ENCODE data around the gene THBD.

Gene THBD

DNA sequence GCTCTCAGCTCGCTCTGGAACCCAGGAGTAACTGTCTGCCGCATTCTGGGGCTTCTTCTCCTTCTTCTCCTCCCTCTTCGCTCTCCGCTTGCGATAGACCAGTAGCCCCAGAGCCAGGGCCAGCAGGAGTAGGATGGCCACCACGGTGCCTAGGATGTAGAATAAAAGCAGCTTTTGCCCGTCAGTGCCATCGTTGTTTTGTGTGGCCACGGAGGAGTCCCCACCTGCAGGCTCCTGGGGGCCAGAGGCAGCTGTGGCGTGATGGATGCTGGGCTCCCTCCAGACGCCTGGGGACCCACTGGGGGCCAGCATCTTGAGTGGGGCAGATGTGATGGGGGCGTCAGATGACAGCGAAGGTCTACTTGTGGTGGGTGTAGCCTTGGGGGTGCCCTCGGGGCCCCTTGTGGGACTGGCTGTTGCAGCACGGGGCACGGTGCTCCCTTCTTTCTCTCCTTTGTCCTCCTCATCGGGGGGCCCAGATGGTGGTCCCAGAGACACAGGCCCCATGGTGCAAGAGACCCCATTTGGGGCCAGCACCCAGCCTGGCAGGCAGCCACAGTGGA is 34.9 kb upstream of the THBD start:
- no peak for DNase-seq

DNA sequence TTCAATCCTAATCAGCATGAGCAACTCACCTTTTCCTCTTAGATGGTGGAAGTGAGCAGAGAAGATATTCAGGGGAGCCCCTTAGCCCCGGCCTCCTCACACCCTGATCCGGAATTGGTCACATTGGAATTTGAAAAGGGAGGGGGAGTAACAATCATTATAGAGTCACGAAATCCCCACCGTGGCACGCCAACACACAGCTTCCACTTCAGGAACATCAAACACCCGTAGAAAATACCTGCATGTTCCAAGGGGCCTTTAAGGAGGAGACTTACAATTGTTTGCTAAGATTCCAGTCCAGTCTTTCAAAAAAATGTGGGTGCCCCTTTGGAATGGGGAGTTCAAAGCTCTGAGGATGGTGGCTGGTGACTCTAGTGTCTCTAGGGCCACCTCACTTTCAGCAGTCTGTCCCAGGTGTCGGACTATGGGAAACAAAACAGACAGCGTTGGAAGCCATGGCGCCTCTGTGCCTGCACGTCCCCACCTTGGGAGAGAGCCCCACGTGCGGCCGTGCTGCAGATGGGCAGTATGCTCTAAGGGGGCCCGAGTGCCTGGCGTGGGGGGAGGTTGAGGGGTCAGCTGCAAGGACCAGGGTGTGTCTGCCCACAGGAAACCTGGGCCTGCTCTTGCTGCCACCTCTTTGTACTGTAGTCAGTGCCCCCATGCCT is 34.2 kb upstream of the THBD start:
- no peak for DNase-seq

DNA sequence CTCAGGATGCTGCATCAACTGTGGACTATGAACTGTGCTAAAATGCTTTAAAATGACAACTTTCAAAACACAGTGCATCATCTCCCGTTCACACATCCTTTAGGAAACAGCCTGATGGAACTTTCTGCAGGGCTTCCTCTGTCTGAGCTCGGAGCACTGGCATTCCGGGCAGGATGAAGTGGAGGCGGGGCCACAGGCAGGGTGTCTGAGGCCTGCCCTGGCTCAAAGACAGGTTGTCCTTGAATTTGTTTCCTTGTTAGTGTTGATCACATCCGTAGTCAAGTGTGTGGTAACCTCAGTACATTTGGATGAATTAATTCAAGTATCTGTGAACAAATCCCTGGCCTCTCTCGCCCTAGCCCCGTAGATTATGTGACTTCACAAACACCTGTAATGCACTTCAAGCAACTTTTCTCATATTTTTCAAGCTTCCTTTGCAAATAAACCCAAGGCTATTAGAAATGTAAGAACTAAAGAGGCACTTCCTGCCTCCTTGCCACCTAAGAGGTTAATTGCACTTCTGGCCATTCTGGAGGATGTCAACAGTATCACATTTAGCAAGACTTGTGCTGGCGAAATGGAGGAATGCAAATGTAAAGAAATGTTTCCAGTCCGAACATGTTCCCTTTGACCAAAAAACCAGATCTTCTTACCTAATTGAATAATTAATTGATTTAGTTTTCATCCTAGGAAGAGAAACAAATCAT is 33.5 kb upstream of the THBD start:
- DNase-seq, result no peak

DNA sequence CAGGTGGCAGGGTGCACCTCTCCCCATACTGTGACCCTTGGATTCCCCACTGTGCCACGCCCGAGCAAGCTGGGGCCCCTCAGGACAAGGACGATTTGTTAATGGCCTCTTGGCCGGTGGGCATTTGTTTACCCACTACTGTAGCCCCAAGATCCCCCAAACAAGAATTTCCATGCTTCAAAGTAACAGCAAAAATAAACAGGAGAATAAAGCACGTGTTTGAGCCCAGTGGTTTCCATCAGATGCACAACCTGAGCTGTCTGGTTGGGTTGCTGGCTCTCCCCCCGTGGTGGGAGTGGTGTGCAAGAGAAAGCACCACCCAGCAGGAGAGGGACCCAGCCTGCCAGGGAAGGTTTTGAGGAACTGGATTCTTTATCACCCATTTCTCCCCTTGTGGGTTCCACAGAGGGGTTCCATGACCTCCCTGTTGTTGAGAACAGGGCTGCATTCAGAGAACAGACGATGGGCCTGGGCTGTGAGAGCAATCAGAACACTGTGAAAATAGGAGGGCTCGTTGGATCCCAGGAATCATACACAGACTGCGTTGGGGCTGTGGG is 31.9 kb upstream of the THBD start:
- no peak for DNase-seq

DNA sequence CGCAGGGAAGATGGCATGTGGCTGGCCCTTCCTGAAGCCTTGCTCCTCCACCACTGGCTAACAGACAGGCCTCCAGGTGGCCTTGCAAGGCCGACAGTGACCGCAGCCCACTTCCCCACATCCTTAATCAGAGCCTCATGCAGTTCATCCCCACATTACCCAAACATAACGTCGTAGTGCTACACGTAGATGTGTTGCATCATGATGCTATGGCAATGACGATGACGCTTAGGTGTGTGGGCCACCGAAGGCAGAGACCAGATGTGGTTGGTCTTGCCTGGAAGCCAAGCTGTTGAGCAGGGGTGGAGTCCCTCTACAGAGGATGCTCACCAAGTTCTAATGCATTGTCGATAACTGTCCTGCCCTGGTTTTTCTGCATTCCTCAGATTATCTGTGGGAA is 31.0 kb upstream of the THBD start:
- DNase-seq, result no peak

DNA sequence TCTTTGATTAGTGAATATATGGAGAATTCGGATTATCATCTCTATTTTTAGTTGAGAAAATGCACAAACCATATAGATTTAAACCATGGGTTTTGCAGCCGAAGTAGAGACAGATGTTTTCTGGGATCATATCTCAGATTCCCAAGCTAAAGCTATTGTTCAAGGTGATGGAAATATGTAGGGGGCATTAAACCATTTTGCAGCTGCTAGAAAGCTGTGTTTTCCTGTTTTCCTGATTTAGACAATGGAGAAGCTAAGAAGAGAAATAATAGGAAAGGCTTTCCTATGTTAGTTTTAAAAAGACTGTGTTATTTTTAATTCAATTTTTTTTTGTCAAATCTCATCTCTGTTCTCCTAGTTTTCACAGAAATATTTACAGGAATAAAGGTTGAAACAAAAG is 30.5 kb upstream of the THBD start:
- DNase-seq, result no peak

DNA sequence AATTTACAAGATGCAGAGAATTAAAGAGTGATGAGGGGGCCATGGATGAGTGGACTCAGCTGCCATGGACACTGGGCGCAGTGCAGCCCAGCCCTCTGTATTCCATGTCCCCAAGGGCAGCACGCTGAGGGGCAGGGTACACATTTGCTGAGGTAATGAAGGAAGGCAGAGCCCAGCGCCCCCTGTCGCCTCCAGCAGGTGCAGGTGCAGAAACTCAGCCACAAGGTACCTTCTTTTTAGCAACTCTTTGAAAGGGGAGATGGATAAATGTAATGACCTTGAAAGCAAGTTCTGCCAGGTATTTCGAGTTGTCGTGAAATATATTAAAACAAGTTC is 29.5 kb upstream of the THBD start:
- DNase-seq, result no peak

DNA sequence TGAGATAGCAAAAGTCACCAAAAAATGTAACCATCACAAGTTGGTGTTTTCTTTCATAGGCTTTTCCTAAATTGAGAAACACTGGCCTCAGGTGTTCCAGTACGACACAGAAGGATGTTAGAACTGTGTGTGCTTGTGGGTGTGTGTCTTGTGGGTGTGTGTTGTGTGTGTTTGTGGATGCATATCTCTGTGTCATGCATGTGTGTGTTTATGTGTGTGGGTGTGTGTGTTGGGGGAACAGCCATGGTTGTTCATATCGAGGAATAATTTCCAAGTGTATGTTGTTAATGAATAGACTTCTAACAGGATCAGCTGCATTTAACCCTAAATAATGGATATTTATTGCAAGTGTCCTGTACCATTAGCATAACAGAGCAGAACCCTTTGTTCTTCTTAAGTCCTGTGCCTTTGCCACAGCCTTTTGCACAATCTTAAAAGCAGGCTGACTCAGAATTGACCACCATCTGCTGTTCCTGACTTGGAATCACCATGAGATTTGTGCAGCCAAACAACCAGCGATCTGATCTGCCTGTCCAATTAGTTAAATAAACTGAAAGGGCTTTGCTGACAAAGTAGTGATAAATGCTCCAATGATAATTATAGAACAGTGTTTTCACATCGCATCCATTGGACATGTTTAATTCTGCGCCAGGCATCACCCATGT is 29.0 kb upstream of the THBD start:
- no peak for DNase-seq

DNA sequence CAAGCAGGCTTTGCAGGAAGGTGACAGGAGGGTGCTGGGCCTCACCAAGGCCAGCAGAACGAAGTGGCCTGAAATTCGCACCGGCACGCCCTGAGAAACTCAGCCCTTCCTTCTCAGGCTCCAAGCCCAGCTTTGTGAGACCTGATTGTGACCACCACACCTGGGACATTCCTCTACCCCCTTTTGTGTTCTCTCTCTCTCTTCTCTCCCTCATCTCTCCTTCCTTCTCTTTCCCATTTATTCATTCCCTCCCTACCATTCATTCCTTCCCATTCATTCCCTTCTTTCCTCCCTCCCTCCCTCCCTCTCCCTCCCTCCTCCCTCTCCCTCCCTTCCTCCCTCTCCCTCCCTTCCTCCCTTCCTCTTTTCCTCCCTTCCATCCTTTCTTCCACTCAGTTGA is 27.8 kb upstream of the THBD start:
- DNase-seq, result no peak

DNA sequence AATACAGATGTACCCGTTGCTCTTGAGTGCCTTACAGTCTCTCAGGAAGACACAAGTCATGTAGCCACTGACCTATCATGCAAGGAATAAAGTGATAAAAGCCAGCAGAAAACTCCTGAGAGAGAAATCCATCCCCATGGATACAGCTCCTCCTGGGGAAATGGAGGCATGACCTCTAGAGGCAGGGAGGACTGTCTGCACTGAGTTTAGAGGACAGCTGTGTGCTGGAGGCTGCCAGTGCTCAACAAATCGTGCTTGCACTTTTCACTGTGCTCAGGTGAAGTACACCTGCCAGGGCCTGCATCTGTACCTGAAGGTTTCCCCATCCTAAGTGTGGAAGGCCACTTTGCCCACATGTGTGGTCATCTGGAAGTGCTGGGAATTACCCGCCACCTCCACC is 24.6 kb upstream of the THBD start:
- no peak for DNase-seq

DNA sequence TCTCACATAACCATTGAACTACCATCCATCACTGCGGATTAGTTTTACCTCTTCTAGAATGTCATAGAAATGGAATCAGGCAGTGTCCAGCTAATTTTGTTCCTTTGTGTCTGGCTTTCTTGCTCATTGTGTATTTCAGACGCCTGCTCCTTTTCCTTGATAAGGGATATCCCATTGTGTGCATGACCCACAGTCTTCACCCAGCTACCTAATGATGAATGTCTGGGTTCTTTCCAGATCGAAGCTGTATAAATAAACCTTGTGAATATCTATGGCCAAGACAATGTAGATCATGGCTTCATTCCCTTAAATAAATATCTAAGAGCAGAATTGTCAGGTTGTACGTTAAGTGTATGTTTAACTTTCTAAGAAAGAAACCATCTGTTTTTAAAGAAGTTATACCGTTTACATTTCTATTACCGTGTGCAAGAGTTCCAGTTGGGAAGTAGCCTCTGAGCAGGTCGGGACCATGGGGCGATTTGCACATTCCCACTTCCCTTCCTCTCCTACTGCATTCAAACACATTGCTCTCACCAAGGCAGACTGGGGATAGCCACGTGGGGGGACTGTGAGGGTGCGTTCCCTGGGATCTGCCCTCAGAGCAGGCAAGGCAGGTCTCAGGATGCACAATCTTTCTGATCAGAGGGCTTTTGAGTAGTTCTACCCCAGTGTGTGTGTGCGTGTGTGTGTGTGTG is 23.6 kb upstream of the THBD start:
- DNase-seq, result no peak

DNA sequence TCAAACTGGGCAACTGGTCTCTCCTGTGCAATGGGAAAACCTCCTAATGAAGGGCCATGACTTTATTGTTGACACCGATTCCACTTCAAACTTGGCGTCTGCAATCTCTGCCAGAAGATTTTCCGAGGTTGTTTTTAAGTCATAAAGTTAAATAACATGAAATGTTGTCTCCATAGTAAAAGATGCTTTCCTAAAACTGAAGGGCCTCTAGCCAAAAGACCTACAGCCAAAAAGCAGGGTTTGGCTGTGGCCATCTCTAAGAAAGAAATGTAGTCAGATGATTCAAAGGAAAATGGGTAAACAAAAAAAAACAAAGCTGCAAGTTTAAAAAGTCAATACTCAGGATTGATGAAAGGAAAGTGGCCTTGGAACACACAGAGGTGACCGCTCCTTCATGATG is 22.5 kb upstream of the THBD start:
- no peak for DNase-seq

DNA sequence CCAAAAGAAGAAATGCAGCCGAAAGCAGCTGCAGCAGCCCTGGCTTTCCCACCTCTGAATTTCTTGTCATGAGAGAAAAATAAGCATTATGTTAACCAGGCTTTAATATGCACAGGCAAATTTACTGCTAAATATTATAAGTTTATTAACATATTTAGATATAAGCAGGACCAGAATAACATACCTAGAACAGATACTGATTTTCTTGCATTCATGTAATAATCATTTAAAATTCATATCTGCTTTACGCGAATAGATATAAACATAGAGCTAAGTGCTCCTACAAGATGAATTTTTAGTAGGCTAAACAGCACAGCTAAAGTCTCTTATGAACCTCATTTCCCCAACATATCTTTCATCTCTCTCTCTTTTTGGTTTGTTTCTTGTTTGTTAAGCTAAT is 21.9 kb upstream of the THBD start:
- DNase-seq, result no peak

DNA sequence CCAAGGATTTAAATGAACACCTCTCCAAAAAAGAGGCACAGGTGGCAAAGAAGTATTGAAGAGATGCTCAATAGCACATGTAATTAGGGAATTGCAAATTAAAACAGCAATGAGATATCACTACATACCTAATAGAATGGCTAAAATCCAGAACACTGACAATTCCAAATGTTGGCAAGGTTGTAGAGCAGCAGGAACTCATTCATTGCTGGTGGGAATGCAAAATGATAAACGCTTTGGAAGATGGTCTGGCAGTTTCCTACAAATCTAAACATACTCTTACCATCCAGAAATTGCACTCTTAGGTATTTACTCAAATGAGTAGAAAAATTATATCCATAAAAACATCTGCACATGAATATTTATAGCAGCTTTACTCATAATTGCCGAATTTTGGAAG is 19.6 kb upstream of the THBD start:
- no peak for DNase-seq

DNA sequence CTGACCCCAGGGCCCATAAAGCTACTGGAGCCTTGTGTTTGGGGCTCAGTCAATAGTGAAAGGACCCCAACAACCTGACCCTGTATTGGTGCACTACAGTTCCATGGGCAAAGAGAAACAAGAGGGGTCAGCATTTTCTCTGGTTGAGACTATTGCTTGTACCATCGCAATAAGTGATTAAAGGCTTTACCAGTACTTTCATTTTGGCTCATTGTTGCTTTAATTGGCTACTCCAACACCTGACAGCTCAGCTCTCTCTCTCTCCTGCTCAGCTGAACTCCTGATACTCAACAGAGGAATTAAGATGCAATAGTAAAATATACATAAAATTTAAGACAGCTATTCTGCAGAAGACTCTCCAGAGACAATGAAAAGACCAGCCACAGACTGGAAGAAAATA is 18.8 kb upstream of the THBD start:
- DNase-seq, result no peak

DNA sequence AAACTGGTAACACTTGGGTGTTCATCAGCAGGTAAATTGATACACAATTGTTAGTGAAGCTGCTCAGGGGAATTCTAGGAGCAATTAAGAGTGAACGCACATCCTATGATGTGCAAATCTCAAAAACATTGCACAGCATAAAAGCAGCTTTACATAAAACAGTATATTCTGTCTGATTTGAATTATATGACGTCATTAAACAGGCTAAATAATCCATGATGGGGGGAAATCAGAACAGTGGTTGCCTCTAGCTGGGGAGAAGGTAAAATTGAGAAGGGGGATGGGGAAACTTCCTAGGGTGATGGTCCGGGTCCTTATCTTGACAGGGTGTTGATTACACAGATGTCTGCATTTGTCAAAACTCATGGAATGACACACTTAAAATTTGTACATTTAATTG is 17.3 kb upstream of the THBD start:
- no peak for DNase-seq

DNA sequence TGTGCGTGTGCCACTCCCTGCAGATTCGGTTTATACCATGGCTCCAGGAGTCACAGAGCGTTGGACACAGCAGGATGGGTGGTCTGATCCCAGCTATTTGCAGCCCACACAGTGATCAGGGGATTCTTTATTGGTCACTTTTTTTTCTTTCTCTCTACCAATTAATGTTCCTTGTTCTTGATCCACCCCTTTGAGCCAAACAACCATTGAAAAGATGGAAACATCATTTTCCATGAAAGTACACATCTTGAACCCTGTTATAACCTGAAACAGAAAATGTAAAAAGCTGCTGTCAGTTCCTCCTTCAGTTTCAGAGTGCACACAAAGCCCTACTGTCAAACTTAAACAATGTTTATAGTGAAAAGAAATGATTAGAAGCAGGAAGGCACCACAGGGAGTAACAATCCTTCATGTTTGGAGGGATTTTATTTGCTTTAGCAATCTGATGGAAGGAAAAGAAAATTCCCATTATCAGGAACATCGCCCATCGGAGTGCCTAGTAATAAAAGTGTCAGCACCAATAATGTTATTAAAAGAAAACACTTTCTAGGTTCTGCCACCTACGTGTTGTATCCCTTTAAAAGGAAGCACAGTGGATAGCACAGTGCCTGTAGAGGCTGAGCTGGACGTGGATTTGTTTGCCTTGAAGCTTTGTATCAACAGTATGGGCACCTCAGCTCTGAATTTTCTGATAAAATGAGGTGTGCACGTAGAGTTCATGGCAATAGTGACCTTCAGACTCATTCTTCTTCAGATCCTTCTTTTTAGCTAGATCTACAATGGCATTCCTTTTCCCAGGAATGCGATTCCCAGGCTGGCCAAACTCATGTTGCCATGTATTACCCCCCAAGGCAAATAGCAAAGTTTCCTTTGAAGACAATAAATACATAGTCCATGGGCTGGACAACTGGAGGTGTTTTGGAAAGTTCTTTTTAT is 16.1 kb upstream of the THBD start:
- no peak for DNase-seq

DNA sequence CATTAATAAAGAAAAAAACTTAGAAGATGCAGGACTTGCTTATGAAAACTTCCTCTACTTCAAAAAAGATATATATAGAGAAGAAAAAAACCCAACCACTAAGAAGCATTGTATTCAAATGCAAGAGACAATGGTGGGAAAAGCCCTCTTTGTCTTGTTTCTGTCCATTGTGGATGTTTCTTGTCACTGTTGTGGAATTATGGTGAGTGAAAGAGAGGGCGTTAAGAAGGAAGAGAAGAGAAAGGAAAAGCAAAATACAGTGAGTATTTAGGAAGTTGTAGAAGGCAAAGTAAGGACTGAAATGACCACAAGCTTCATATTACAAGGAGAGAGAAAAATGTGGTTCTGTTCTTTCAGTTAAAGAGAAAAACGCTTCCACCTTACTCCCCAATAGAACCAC is 14.1 kb upstream of the THBD start:
- no peak for DNase-seq

DNA sequence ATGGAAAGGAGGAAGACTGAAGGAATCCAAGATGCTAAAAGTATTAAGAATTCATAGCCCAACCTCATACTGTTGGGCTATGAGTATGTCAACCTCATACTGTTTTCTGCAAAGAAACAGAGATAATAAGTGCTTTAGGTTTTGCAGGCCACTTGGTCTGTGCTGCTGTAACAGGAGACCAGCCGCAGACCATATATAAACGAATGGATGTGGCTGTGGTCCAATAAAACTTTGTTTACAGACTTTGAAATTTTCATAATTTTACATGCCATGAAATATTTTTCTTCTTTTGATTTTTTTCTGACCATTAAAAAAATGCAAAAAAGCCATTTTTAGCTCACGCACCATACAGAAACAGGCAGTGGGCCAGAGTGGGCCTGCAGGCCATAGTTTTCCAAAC is 13.7 kb upstream of the THBD start:
- DNase-seq, result no peak

DNA sequence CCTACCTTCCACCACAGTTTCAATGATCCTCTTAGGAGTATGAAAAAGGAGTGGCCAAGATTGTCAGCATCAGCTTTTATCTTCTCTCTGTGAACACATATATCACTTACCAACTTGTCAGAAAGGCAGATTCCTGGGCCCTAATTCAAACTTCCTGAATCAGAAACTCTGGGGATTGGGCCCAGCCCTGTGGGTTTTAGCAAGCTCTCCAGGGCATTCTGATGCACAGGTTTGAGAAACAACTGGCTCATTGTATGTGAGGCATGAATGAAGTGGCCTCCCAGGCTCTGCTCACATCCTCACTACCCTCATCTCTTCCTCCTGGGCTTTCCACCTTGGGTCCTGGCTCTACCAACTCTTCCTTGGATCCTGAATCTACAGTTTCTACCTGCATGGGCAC is 13.2 kb upstream of the THBD start:
- DNase-seq, result no peak

DNA sequence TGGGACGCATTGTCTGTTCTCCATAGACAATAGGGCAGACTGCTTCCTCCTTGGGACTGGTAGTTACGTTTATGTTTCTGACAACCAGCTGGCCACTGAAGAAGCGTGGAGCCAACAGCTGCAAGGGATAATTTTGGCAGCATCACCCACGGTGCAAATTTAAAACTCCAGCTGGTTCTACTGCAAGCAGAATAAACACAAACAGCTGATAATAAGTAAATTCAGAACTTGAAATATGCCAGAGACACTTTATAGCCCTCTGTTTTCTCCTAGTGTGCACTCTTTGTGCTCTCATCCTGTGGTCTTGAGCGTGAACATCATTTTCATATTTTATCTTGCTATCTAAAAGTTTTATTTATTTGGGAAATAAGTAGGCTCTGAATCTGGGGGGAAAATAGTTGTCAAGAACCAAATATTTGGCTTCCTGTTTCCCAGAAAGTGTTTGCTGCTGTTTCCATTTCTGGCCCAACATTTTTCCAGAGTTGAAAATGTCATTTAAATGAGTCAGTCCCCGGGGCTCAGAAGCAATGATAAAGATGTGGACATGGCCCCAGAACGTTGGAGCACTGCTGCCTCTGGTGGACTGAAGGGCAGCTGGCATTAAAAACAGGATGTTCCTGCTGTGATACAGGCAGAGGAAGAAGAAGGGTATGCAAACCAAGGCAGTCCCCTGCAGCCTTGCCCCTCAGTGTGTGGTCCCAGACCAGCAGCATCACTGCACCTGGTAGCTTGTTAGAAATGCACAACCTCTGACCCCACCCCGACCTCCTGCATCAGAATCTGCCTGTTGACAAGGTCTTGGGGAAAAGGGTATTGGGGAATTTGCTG is 12.5 kb upstream of the THBD start:
- no peak for DNase-seq

All from stimulated activated CD4-positive, alpha-beta T cell treated with anti-CD3 and anti-CD28 coated beads, Interleukin-15, amount 100 ng/mL, for 24 hours (primary cell).